Left lung (tissue), 10 donors: ENCODE measurements around the gene ATP6V1D. TPM values are rescaled to one million over a fixed set of nuclear protein-coding genes. Genes with fewer than 3 reads are reported as not detected.

ENCODE experiments used
- ATAC-seq: fragments of 200-7000 bp; cut with Tn5 transposase; one replicate; pipeline ENCODE4 v1.9.1; 2020; ENCODE audit warnings: moderate library complexity
- DNase-seq, 4 donors: peaks; one replicate each; pipeline ENCODE4 v3.0.0-alpha.2; 2013 to 2020
- H3K27ac ChIP-seq, 2 donors: fragments of 200-600 bp; sonication (generic) in 1 of 2; one replicate each; pipeline versions ENCODE4 v1.5.0 to v1.8.0; 2020 to 2021
- H3K27me3 ChIP-seq, 2 donors: fragments of 200-600 bp; sonication (generic) in 1 of 2; one replicate each; pipeline versions ENCODE4 v1.5.0 to v1.8.0; 2020 to 2021
- H3K36me3 ChIP-seq, 2 donors: fragments of 200-600 bp; sonication (generic) in 1 of 2; one replicate each; pipeline versions ENCODE4 v1.5.0 to v1.8.0; 2020 to 2021
- H3K4me1 ChIP-seq, 2 donors: fragments of 200-600 bp; one replicate each; pipeline ENCODE4 v1.8.0; 2021
- H3K4me3 ChIP-seq, 2 donors: fragments of 200-600 bp; sonication (generic) in 1 of 2; one replicate each; pipeline versions ENCODE4 v1.5.0 to v1.8.0; 2020 to 2021; ENCODE audit warnings: mild to moderate bottlenecking in 1 of 2
- H3K9me3 ChIP-seq, 2 donors: fragments of 200-600 bp; sonication (generic) in 1 of 2; one replicate each; pipeline versions ENCODE4 v1.5.0 to v1.8.0; 2020 to 2021
- CTCF ChIP-seq, 2 donors: fragments of 200-600 bp; sonication (generic) in 1 of 2; IDR thresholded peaks; one replicate each; pipeline versions ENCODE4 v1.5.0 to v1.8.0; 2021; ENCODE audit warnings: antibody characterized with exemption in 2 of 2
- intact Hi-C, 2 donors: fragments of 100-400 bp; cut with DNase I; formaldehyde crosslinking; loops; one replicate each; pipeline versions ENCODE4 v1.11.2 to v1.14.2; 2022
- polyA plus RNA-seq, 6 donors: library from polyadenylated mRNA; unstranded; fragments of 120-200 nt; gene quantifications; one replicate each; pipeline ENCODE4 v1.2.1, GENCODE V29; 2013; ENCODE audit not compliant: insufficient read length in 6 of 6
- total RNA-seq, 2 donors: library from RNA; stranded (reverse); fragmentation: NEBNext Ultra II Directional; extraction: Animal tissue kit (Norgen Biotek cat#: 25700); gene quantifications; one replicate each; pipeline ENCODE4 v1.2.1, GENCODE V29; 2021
- donor health status: DM: no; HTN: yes; CAD: no.
- donor health status: DM: no; HTN: no; CAD: no.

The ATP6V1D gene
- total and polyA plus RNA-seq, 8 donors = 71.4 to 109 (median 85.6) TPM

GRCh38 chr14:67387195-67387594 lies 27.6 kb upstream of the ATP6V1D start:
- TF ChIP-seq CTCF (IDR thresholded peaks at IDR 0.05) = no peak
- DNase-seq (no peak), ATAC-seq (no peak)
- no peak overlapping the region for H3K4me3 ChIP-seq
- intact Hi-C loops = no loop called here
- H3K27me3 ChIP-seq = no peaks in the 10 kb centered on the region
- peaks cover 0 to 57% of the 10 kb centered on the region in 2 donors for H3K36me3 ChIP-seq
- H3K27ac ChIP-seq = no peak overlapping the region
- H3K9me3 ChIP-seq = no peaks in the 10 kb centered on the region
- H3K4me1 ChIP-seq = no peaks in the 10 kb centered on the region

GRCh38 chr14:67385618-67386017 lies 26.0 kb upstream of the ATP6V1D start:
- Histone ChIP-seq H3K27ac (no peak overlapping the region), H3K27me3 (no peaks in the 10 kb centered on the region), H3K36me3 (peaks cover 3 to 73% of the 10 kb centered on the region in 2 donors), H3K9me3 (no peaks in the 10 kb centered on the region), H3K4me3 (no peak overlapping the region), H3K4me1 (no peaks in the 10 kb centered on the region)
- no peak for TF ChIP-seq CTCF (IDR thresholded peaks at IDR 0.05)
- intact Hi-C loops = no loop called here
- DNase-seq = no peak
- ATAC-seq = peak; percentile 33

- no peak for TF ChIP-seq CTCF (IDR thresholded peaks at IDR 0.05)
- H3K27ac ChIP-seq = no peak overlapping the region
- no peaks in the 10 kb centered on the region for H3K27me3 ChIP-seq
- DNase-seq (no peak), ATAC-seq (peak; percentile 77)
- no peaks in the 10 kb centered on the region for H3K9me3 ChIP-seq
- intact Hi-C loops = no loop called here
- H3K4me3 ChIP-seq = no peak overlapping the region
- peaks cover 3 to 78% of the 10 kb centered on the region in 2 donors for H3K36me3 ChIP-seq
- no peaks in the 10 kb centered on the region for H3K4me1 ChIP-seq
Observed at GRCh38 chr14:67385120-67385519, 25.5 kb upstream of the ATP6V1D start.

DNA sequence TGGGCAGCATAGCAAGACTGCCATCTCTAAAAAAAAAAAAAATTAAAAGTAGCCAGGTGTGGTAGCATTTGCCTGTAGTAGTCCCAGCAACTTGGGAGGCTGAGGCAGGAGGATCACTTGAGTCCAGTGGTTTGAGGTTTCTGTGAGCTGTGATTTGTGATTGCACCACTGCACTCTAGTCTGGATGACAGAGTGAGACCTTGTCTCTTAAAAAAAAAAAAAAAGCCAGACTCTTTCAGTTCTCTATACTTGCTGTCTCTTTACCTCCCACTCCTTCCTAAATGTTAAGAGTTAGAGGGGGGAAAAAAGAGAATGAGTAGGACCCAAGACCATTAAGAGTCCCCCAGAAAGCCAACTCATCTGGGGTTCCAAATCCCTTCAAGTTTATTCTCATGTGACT lies 18.3 kb upstream of the ATP6V1D start:
- intact Hi-C loops = no loop called here
- Histone ChIP-seq H3K36me3 (peaks cover 3 to 95% of the 10 kb centered on the region in 2 donors), H3K27ac (no peak overlapping the region), H3K4me3 (no peak overlapping the region), H3K9me3 (no peaks in the 10 kb centered on the region), H3K27me3 (no peaks in the 10 kb centered on the region), H3K4me1 (no peaks in the 10 kb centered on the region)
- no peak for TF ChIP-seq CTCF (IDR thresholded peaks at IDR 0.05)
- DNase-seq (no peak), ATAC-seq (no peak)

- Histone ChIP-seq H3K4me3 (no peak overlapping the region), H3K9me3 (no peaks in the 10 kb centered on the region), H3K27ac (no peak overlapping the region), H3K4me1 (no peaks in the 10 kb centered on the region), H3K27me3 (no peaks in the 10 kb centered on the region), H3K36me3 (peaks cover 0 to 96% of the 10 kb centered on the region in 2 donors)
- DNase-seq = no peak
- intact Hi-C loops = no loop called here
- no peak for TF ChIP-seq CTCF (IDR thresholded peaks at IDR 0.05)
- no peak for ATAC-seq
Observed at GRCh38 chr14:67373347-67373746, 13.7 kb upstream of the ATP6V1D start.
